NB4 (cell line): ENCODE results near the gene NFATC1.

Source experiments
- DNase-seq: peaks from one replicate; pipeline ENCODE4 v3.0.0; 2010; ENCODE audit warnings: low read depth
- H3K4me3 ChIP-seq: one replicate; pipeline ENCODE4 v1.5.1; 2011; ENCODE audit warnings: mild to moderate bottlenecking, low read depth, low read length, moderate library complexity
- MYC ChIP-seq: IDR thresholded peaks from 2 replicates; pipeline ENCODE4 v1.6.1; 2011; ENCODE audit warnings: low read depth, low read length
- POLR2A ChIP-seq: IDR thresholded peaks from 2 replicates; pipeline ENCODE4 v1.6.1; 2011; ENCODE audit warnings: mild to moderate bottlenecking; ENCODE audit not compliant: insufficient read length; ENCODE audit errors: extremely low read depth
- TF ChIP-seq, protein P1 (sequence below): IDR thresholded peaks from 2 replicates; pipeline ENCODE4 v1.6.1; 2011; ENCODE audit warnings: low read depth, low read length
- TF ChIP-seq, protein P2 (sequence below): IDR thresholded peaks from one replicate; pipeline ENCODE4 v1.5.1; 2012; ENCODE audit warnings: low read depth, low read length

NFATC1 gene

GRCh38 chr18:79558196-79558932 lies 162.6 kb downstream of the NFATC1 start:
- H3K4me3 ChIP-seq = no peak overlapping the region
- no peak for DNase-seq
- no peak for TF ChIP-seq POLR2A
- TF ChIP-seq, protein P1, sequence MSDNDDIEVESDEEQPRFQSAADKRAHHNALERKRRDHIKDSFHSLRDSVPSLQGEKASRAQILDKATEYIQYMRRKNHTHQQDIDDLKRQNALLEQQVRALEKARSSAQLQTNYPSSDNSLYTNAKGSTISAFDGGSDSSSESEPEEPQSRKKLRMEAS = no peak
- no peak for TF ChIP-seq MYC
- TF ChIP-seq, protein P2, sequence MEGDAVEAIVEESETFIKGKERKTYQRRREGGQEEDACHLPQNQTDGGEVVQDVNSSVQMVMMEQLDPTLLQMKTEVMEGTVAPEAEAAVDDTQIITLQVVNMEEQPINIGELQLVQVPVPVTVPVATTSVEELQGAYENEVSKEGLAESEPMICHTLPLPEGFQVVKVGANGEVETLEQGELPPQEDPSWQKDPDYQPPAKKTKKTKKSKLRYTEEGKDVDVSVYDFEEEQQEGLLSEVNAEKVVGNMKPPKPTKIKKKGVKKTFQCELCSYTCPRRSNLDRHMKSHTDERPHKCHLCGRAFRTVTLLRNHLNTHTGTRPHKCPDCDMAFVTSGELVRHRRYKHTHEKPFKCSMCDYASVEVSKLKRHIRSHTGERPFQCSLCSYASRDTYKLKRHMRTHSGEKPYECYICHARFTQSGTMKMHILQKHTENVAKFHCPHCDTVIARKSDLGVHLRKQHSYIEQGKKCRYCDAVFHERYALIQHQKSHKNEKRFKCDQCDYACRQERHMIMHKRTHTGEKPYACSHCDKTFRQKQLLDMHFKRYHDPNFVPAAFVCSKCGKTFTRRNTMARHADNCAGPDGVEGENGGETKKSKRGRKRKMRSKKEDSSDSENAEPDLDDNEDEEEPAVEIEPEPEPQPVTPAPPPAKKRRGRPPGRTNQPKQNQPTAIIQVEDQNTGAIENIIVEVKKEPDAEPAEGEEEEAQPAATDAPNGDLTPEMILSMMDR = no peak

DNA sequence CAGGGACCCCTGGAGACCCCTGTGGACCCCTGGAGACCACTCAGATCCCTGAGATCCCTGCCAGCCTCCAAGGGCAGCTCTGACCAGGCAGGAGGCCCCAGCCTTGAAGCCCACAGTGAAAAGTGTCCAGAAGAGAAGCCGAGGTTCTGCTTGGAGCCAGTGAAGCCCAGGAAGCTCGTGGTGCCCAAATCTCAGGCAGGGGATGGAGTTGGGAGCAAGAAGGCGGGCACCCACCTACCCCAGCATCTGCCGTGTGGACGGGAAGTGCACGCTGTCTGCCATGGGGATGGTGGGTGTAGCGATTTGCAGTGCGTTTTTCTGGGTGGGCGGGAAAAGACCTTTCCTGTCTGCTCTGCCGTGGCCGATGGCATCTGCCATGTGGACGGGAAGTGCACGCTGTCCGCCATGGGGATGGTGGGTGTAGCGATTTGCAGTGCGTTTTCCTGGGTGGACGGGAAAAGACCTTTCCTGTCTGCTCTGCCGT lies 163.2 kb downstream of the NFATC1 start:
- DNase-seq = no peak
- TF ChIP-seq, protein P1 = no peak
- TF ChIP-seq, protein P2 = no peak
- TF ChIP-seq MYC (no peak), POLR2A (no peak)
- no peak overlapping the region for H3K4me3 ChIP-seq

- H3K4me3 ChIP-seq = no peak overlapping the region
- TF ChIP-seq, protein P1 = no peak
- TF ChIP-seq MYC = no peak
- TF ChIP-seq POLR2A = no peak
- TF ChIP-seq, protein P2 = no peak
- DNase-seq = no peak
These were observed 163.7 kb downstream of the NFATC1 start for GRCh38 chr18:79559436-79559835.

DNA sequence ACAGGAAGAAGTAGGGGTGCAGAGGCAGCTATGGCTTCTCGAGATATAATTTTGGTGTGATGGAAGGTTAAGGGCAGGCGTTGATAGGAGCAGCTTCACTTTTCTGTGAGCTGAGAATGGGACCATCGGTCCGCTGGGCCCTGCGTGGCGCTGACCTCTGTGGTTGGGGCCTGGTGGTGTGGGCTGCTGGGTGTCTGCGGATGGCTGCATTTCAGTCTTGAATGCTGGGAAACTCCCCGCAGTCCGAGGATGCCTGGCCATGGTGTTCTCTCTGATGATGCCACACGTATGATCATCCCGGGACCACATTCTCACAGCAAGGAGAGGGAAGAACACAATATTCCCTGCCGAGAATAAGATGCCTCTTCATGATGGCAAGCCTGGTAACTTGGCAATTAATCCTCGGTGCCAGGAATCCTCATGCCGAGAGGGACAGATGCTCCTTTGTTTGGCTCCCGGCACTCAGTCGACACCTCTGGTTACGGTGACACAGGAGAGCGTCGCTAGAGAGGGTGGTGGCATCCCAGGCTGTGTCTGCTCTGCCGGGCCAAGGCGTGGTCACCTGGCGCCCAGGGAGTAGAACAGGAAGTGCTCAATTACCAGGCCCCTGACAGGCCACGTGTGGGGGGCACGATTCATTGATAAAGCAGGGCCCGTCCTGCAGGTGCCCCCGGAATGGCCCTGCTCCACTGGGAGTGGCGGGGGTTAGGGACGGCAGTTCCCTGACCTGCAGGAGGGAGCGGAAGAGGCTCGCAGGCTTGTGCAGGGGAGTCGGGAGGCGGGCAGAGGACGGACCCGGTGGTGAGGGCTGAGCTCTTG lies 164.5 kb downstream of the NFATC1 start:
- H3K4me3 ChIP-seq = no peak overlapping the region
- no peak for DNase-seq
- TF ChIP-seq MYC (no peak), POLR2A (no peak)
- TF ChIP-seq, protein P1 = no peak
- TF ChIP-seq, protein P2 = no peak

GRCh38 chr18:79560861-79561210 lies 165.1 kb downstream of the NFATC1 start:
- TF ChIP-seq, protein P2 = no peak
- H3K4me3 ChIP-seq = no peak overlapping the region
- DNase-seq = no peak
